Measurements from ENCODE around the gene UAP1. TPM values are rescaled to one million over a fixed set of nuclear protein-coding genes. Genes with fewer than 3 reads are reported as not detected.

Gene UAP1
- total RNA-seq, 2 experiments from 2014 or later: 30.0 to 41.2 TPM

DNA sequence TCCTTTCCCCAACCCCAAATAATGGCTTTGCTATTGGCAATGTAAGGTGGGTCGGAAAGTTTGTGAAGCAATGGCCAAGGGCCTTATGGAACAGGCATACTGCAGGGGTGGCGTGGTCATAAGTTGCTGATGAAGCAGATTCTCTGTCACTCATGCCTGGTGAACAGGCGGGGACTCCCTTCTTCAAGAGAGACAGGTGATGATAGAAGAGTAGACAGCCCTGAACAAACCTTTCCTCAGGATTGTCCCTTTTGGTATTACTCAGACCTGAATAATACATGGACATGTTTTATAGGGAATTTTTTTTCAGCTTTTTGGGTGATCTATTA lies 83.4 kb downstream of the UAP1 start:
- POLR2A ChIA-PET: no interaction called here
- Histone ChIP-seq H3K9me3 (ENCODE audit: low read length) (no peaks in the 10 kb centered on the region), H2AFZ (ENCODE audit: low read length) (no peak overlapping the region), H3K4me2 (ENCODE audit: low read length) (no peak overlapping the region), H3K36me3 (ENCODE audit: insufficient read depth, low read length) (no peaks in the 10 kb centered on the region), H3K9me2 (ENCODE audit: insufficient read depth, low read length) (no peaks in the 10 kb centered on the region), H3K4me1 (ENCODE audit: insufficient read depth, low read length, poor library complexity, severe bottlenecking) (no peaks in the 10 kb centered on the region), H3K79me2 (ENCODE audit: insufficient read depth, low read depth, low read length) (no peaks in the 10 kb centered on the region), H4K20me1 (ENCODE audit: insufficient read depth, low read length) (no peaks in the 10 kb centered on the region), H3K4me3 (ENCODE audit: low read depth, low read length, poor library complexity, severe bottlenecking) (no peak overlapping the region), H3K27ac (ENCODE audit: low read depth, low read length, poor library complexity, severe bottlenecking) (no peak overlapping the region)
- BruUV-seq (replicated peaks): no TSS peak
- TF ChIP-seq, protein P1, sequence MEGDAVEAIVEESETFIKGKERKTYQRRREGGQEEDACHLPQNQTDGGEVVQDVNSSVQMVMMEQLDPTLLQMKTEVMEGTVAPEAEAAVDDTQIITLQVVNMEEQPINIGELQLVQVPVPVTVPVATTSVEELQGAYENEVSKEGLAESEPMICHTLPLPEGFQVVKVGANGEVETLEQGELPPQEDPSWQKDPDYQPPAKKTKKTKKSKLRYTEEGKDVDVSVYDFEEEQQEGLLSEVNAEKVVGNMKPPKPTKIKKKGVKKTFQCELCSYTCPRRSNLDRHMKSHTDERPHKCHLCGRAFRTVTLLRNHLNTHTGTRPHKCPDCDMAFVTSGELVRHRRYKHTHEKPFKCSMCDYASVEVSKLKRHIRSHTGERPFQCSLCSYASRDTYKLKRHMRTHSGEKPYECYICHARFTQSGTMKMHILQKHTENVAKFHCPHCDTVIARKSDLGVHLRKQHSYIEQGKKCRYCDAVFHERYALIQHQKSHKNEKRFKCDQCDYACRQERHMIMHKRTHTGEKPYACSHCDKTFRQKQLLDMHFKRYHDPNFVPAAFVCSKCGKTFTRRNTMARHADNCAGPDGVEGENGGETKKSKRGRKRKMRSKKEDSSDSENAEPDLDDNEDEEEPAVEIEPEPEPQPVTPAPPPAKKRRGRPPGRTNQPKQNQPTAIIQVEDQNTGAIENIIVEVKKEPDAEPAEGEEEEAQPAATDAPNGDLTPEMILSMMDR (conservative IDR thresholded peaks at IDR 0.05; ENCODE audit: low read length): no peak
- TF ChIP-seq EZH2phosphoT487 (IDR thresholded peaks at IDR 0.05; ENCODE audit: borderline replicate concordance, low read depth, low read length): no peak
- CTCF ChIA-PET (ENCODE audit: unreplicated experiment): no interaction called here
- intact Hi-C loops (cut with micrococcal nuclease; ENCODE audit: unreplicated experiment): no loop called here
- DNase-seq (ENCODE audit: low spot score): no peak

DNA sequence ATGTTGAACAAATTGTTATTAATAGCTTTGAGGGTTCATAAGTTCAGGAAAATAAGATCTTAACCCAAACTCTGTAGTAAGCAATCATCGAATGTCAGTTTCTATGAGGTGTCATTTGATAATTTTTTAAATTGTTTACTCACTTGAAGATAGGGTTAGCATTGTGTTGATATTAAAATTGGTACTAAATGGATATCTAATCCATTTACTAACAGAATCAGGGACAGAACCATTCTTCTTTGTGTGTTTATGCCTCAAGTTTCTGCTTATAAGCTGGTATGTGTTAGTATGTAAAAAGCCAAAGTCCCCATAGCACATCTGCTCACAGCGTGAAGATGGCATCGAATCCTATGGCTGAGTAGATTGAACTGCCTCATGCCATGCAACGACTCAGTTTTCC lies 84.1 kb downstream of the UAP1 start:
- Histone ChIP-seq H3K9me2 (ENCODE audit: insufficient read depth, low read length) (no peaks in the 10 kb centered on the region), H3K9me3 (ENCODE audit: low read length) (no peaks in the 10 kb centered on the region), H4K20me1 (ENCODE audit: insufficient read depth, low read length) (no peaks in the 10 kb centered on the region), H2AFZ (ENCODE audit: low read length) (no peak overlapping the region), H3K36me3 (ENCODE audit: insufficient read depth, low read length) (no peaks in the 10 kb centered on the region), H3K4me3 (ENCODE audit: low read depth, low read length, poor library complexity, severe bottlenecking) (no peak overlapping the region), H3K4me2 (ENCODE audit: low read length) (no peak overlapping the region), H3K79me2 (ENCODE audit: insufficient read depth, low read depth, low read length) (no peaks in the 10 kb centered on the region), H3K4me1 (ENCODE audit: insufficient read depth, low read length, poor library complexity, severe bottlenecking) (no peaks in the 10 kb centered on the region), H3K27ac (ENCODE audit: low read depth, low read length, poor library complexity, severe bottlenecking) (no peak overlapping the region)
- CTCF ChIA-PET (ENCODE audit: unreplicated experiment): no interaction called here
- intact Hi-C loops (cut with micrococcal nuclease; ENCODE audit: unreplicated experiment): no loop called here
- TF ChIP-seq, protein P1 (conservative IDR thresholded peaks at IDR 0.05; ENCODE audit: low read length): no peak
- TF ChIP-seq EZH2phosphoT487 (IDR thresholded peaks at IDR 0.05; ENCODE audit: borderline replicate concordance, low read depth, low read length): no peak
- DNase-seq (ENCODE audit: low spot score): no peak
- POLR2A ChIA-PET: no interaction called here
- no TSS peak for BruUV-seq (replicated peaks)

DNA sequence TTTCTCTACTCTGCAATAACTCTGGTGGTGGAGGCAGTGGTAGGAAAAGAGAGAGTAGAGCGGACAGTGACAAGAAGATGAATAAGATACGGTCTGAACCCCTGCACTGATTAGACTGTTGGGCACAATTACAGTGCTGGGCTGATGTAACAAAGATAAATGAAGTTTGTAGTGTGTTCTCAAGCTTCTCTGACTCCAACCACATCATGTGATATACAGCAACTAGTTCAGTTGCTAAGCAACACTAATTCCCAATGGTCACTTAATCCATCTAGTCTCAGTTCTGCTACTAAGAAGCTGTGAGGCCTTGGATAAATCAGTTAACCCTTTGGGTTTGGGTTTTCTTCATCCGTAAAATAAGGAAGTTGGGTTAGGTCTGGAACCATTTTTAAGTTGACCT lies 88.1 kb downstream of the UAP1 start:
- Histone ChIP-seq H3K36me3 (ENCODE audit: insufficient read depth, low read length) (no peaks in the 10 kb centered on the region), H2AFZ (ENCODE audit: low read length) (no peak overlapping the region), H3K4me2 (ENCODE audit: low read length) (no peak overlapping the region), H4K20me1 (ENCODE audit: insufficient read depth, low read length) (no peaks in the 10 kb centered on the region), H3K4me3 (ENCODE audit: low read depth, low read length, poor library complexity, severe bottlenecking) (no peak overlapping the region), H3K9me2 (ENCODE audit: insufficient read depth, low read length) (no peaks in the 10 kb centered on the region), H3K4me1 (ENCODE audit: insufficient read depth, low read length, poor library complexity, severe bottlenecking) (no peaks in the 10 kb centered on the region), H3K27ac (ENCODE audit: low read depth, low read length, poor library complexity, severe bottlenecking) (no peak overlapping the region), H3K9me3 (ENCODE audit: low read length) (no peaks in the 10 kb centered on the region), H3K79me2 (ENCODE audit: insufficient read depth, low read depth, low read length) (no peaks in the 10 kb centered on the region)
- POLR2A ChIA-PET: interaction anchor here (0.6 kb wide), 1 partner anchor 111 kb away, joined by 3 read pairs; no protein-coding TSS in a partner anchor
- BruUV-seq (replicated peaks): no TSS peak
- intact Hi-C loops (cut with micrococcal nuclease; ENCODE audit: unreplicated experiment): no loop called here
- CTCF ChIA-PET (ENCODE audit: unreplicated experiment): no interaction called here
- no peak for DNase-seq (ENCODE audit: low spot score)
- TF ChIP-seq, protein P1 (conservative IDR thresholded peaks at IDR 0.05; ENCODE audit: low read length): no peak
- TF ChIP-seq EZH2phosphoT487 (IDR thresholded peaks at IDR 0.05; ENCODE audit: borderline replicate concordance, low read depth, low read length): no peak

Small RNA genes lying within 50 kb of the gene (small RNA-seq; reads per million reads assigned to genes)
- gene UQCRBP2: not detected

Other genes with a start within 250 kb of the UAP1 start
- not detected in 2 replicates for gene SPATA46, start 184.9 kb upstream of the UAP1 start, total RNA-seq (2014; rRNA removed; shearing (Covaris generic))
- gene SPATA46, start 184.9 kb upstream of the UAP1 start, total RNA-seq (2022): not detected in 2 replicates
- gene C1orf226, start 180.0 kb upstream of the UAP1 start, total RNA-seq (2014; rRNA removed; shearing (Covaris generic)): not detected in 2 replicates
- gene C1orf226, start 180.0 kb upstream of the UAP1 start, total RNA-seq (2022): not detected in 2 replicates
- gene SH2D1B, start 149.6 kb upstream of the UAP1 start, total RNA-seq (2014; rRNA removed; shearing (Covaris generic)): not detected in 2 replicates
- not detected in 2 replicates for gene SH2D1B, start 149.6 kb upstream of the UAP1 start, total RNA-seq (2022)
- gene UHMK1, start 63.9 kb upstream of the UAP1 start, total RNA-seq (2014; rRNA removed; shearing (Covaris generic)): 27.7 and 27.8 TPM in 2 replicates
- gene UHMK1, start 63.9 kb upstream of the UAP1 start, total RNA-seq (2022): 33.8 and 35.7 TPM in 2 replicates
- not detected in 2 replicates for gene DDR2, start 70.7 kb downstream of the UAP1 start, total RNA-seq (2014; rRNA removed; shearing (Covaris generic))
- 0.19 and 0.41 TPM in 2 replicates for gene DDR2, start 70.7 kb downstream of the UAP1 start, total RNA-seq (2022)
- gene HSD17B7, start 229.0 kb downstream of the UAP1 start, total RNA-seq (2014; rRNA removed; shearing (Covaris generic)): 41.2 and 47.6 TPM in 2 replicates
- gene HSD17B7, start 229.0 kb downstream of the UAP1 start, total RNA-seq (2022): 48.5 and 51.1 TPM in 2 replicates

All from OCI-LY7 (cell line).